GM12872 (cell line): ENCODE results near the gene FZD4.

Experiments
- TF ChIP-seq, protein P1 (sequence below): IDR thresholded peaks from 3 replicates; pipeline ENCODE4 v1.5.1; 2011; ENCODE audit warnings: low read depth, mild to moderate bottlenecking, low read length, moderate library complexity; ENCODE audit not compliant: insufficient read depth

Gene FZD4

DNA sequence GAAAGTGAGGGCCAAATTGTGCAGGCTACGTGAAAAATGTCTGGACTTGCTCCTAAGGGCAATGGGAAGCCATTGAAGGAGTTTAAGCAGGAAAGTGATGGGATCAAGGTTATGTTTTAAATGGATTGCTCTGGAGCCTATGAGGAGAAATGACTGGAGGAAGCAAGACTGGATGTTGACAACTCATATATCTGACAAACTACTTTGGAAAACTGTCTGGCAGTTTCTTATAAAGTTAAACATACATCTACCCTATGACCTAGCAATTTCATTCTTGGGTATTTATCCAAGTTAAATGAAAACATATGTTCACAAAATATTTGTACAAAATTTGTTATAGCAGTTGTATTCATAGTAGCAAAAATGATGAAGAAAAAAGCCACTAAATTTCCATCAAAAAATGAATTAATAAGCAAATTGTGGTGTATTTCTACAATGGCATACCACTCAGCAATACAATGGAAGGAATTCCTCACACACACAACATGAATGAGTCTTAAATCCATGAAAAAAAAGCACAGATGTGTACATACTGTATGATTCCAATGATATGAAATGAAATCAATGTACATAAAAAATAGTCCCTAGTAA lies 24.1 kb downstream of the FZD4 start:
- TF ChIP-seq, protein P1, sequence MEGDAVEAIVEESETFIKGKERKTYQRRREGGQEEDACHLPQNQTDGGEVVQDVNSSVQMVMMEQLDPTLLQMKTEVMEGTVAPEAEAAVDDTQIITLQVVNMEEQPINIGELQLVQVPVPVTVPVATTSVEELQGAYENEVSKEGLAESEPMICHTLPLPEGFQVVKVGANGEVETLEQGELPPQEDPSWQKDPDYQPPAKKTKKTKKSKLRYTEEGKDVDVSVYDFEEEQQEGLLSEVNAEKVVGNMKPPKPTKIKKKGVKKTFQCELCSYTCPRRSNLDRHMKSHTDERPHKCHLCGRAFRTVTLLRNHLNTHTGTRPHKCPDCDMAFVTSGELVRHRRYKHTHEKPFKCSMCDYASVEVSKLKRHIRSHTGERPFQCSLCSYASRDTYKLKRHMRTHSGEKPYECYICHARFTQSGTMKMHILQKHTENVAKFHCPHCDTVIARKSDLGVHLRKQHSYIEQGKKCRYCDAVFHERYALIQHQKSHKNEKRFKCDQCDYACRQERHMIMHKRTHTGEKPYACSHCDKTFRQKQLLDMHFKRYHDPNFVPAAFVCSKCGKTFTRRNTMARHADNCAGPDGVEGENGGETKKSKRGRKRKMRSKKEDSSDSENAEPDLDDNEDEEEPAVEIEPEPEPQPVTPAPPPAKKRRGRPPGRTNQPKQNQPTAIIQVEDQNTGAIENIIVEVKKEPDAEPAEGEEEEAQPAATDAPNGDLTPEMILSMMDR = no peak

DNA sequence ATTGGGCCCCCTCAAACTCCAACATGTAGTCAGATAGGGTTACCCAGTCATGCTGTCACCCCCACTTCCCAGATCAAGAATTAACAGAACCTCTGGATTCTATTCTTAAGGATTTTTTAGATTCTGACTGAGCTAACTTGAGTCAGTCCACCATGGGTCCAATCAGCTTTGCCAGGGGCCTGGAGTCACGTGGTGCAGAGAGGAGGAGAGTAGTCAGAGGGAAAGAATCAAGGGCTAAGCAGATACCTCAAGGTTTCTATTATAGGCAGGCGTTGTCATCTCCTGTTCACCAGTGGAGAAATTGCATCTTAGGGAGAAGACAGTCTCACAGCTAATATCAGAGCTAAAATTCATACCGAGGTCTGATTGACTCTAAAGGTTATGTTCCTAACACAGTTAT lies 28.2 kb downstream of the FZD4 start:
- TF ChIP-seq, protein P1 = no peak

- TF ChIP-seq, protein P1 = no peak
Observed at GRCh38 chr11:86923999-86924766, 31.0 kb downstream of the FZD4 start.

- TF ChIP-seq, protein P1 = no peak
Observed at GRCh38 chr11:86922225-86922624, 33.0 kb downstream of the FZD4 start.

- TF ChIP-seq, protein P1 = peak; percentile 63; the same call in 2 of the 3 replicates
Observed at GRCh38 chr11:86919557-86920210, 35.5 kb downstream of the FZD4 start.

DNA sequence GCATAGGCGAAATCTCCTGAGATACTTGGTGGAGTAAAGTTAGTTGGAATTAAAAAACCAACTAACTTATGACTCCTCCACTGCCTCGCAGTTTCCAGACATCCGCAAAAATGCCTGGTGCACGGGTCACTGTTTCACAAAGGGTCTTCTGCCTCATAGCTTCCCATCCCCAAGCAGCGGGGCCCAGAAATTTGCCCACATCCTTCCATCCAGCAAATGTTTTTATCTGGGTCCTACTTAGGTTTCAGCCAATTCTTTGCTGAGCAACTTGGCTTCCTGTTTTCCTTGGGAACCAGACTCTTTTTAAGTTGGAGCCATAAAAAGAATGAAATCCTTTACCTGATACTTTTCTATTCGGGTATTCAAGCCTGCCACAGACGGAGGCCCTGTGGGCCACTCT lies 36.2 kb downstream of the FZD4 start:
- TF ChIP-seq, protein P1 = no peak

GRCh38 chr11:86918496-86918895 lies 36.7 kb downstream of the FZD4 start:
- TF ChIP-seq, protein P1 = no peak
